Ammon's horn (tissue), 1 donor: Measurements from ENCODE around the gene SMG9.

ENCODE experiments used
- DNase-seq: peaks from one replicate; pipeline ENCODE4 v3.0.0-alpha.2; 2016; ENCODE audit warnings: low spot score

The SMG9 gene

DNA sequence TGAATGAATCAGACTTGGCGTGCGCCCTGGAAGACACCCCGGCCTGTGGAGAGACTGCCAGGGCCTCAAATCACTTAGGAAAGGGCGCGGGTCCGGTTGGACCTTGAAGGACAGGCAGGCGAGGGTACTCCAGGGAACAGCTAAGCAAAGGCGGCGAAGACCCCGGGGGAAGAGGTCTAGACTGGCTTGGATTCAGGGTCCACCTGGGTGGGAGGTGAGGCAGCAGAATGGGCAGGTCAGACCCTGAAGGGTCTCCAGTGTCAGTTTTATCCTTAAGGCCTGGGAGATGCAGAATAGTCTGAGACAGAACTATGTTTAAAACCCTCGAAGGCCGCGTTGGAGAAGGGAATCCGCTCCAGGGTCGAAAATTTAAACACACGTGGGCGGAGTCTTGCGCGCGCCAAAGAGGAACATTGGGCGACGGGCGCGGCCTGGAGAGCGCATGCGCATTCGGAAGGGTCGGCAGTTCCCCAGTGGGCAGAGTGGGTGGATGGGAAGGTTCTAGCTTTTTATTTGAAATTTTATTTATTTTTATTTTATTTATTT, 567 bp upstream of the SMG9 start:
- peak; percentile 86 for DNase-seq

GRCh38 chr19:43754253-43754502, 584 bp downstream of the SMG9 start:
- DNase-seq = no peak

GRCh38 chr19:43752287-43752875, 2.4 kb downstream of the SMG9 start:
- DNase-seq = no peak

DNA sequence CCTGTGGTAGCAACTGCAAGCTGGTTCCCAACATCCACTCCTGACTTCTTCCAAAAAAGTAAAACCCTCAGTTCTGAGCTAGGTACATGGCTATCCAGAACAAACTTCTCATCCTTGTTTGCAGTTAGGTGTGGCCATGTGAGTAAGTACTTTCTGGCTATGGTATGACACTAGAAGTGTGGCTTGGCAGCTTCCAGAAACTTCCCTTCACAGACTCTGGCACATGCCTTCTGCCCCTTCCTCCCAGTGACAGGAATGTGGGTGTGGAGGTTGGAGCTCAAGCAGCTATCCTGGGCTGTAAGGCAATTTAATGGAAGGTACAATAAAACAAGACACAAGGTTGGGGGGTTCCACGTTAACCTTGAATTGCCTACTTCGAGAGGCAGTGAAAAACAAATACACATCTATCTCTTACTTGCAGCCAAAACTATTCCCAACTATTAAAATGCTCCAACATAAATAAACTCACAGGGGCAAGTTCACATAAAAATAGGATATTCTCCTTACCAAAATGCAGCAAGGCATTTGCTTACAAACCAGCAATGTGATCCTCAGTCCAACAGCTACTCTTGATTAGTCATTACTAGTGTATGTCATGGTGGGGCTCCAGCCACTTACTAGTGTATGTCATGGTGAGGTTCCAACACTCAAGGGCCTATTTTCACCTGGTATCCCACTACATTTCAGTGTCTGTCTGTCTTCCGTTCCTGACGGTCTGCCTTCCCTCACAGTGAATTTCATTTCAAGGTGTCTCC, 3.1 kb downstream of the SMG9 start:
- no peak for DNase-seq

GRCh38 chr19:43749898-43750297, 4.9 kb downstream of the SMG9 start:
- DNase-seq = no peak

GRCh38 chr19:43749152-43749551, 5.6 kb downstream of the SMG9 start:
- DNase-seq = no peak

DNA sequence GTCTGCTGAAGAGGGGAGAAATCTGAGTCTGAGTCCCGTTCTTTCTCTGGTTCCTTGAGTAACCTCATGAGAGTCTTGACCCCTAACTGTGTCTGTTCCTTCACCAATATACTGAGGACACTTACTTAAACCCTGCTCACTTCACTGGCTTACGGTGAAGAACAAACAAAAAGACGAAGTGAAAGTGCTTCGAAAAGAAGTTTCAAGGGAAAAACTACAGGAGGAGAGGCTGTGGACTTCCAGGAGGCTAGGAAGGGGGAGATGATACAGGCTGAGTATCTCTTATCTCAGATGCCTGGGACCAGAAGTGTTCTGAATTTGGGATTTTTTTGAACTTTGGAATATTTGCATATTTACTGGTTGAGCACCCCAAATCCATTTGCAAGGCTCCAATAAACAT, 6.1 kb downstream of the SMG9 start:
- no peak for DNase-seq

- no peak for DNase-seq
These were observed 6.6 kb downstream of the SMG9 start for GRCh38 chr19:43748205-43748594.

GRCh38 chr19:43747557-43748204, 7.1 kb downstream of the SMG9 start:
- DNase-seq = no peak

- no peak for DNase-seq
These were observed 11.7 kb downstream of the SMG9 start for GRCh38 chr19:43743059-43743458.

DNA sequence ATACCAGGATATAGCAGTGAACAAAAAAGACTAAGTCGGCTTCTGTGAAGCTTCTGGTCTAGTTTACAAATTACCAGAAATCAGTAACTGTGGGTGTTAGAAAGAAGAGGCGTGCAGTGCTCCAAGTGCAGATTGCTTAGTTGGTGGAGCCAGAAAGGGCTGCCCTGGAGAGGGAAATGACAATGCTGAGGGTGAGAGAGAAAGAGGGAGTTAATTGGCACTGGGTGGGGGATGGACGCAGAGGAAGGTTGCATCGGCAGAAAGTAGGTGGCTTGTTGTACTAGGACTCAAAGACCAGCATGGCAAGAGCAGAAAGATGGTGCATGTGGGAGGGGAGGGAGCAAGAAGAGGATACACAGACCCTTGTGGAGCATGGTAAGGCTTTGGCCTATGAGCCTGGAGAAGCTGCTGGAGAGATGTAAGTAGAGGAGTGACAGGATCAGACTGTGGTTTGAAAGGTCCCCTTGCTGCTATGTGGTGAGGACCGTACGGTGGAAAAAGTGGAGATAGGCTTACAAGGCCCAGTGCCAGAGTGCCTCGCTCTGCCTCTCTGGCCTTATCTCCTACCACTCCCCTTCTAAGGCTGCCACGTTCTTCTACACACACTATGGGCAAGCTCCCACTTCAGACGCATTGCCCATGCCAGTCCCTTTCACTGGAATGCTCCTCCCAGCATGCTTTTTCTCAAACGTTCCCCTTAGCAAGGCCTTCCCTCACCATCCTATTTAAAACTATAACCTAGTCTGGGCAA, 13.5 kb downstream of the SMG9 start:
- peak; percentile 32 for DNase-seq

DNA sequence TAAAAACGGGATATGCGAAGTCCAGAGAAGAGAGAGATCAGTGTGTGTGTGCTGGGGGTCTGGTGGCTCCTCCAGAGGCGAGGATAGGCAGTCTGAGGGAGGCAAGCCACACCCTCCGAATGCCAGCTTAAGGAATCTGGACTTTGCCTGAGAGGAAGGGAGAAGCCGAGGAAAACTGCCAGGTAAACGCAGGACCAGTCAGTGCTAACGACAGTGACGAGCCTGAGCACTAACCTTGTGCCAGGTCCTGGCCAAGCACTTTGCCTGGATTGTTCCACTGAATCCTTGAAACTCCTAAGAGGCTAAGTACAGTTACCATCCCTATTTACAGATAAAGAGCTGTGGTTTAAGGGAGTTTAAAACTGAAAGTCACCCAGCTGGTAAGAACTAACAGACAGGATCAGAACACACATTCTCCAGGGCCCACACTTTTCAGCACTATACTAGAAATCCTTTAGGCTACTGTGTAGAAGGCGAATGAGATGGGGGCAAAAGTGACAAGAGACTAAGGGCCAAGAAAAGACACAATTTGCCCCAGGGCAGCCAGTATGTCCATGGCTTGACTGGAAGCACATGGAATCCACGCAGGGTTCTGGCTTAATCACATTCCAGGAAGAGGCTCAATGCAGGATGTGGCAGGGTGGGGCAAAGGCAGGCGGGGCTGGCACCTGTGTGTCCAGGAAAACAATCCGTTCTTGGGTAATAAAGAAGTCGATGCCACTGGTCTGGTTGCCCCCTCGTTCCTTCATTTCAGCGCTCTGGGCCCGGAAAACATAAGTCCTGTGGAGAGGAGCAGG, 15.1 kb downstream of the SMG9 start:
- DNase-seq = no peak

DNA sequence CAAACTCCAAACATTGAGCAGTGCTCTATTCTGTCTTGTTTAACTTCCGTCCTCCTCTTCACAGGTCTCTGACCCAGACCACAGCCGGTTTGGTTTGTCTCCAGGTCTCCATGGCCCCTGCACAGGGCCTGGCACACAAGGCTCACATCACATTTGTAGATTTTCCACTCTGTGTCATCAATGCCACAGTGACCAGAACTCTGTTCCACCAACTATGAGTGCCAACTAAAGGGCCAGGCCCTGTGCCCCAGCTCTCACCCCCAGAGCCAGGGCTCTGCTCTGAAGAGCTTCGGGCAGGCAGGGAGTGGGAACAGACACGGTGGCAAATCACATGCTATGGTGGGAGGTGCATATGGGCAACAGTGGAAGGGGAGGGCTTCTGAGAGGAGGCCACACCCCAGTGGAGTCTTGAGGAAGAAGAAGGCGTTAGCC, 16.0 kb downstream of the SMG9 start:
- DNase-seq = no peak

GRCh38 chr19:43735957-43736356, 18.8 kb downstream of the SMG9 start:
- DNase-seq = no peak

DNA sequence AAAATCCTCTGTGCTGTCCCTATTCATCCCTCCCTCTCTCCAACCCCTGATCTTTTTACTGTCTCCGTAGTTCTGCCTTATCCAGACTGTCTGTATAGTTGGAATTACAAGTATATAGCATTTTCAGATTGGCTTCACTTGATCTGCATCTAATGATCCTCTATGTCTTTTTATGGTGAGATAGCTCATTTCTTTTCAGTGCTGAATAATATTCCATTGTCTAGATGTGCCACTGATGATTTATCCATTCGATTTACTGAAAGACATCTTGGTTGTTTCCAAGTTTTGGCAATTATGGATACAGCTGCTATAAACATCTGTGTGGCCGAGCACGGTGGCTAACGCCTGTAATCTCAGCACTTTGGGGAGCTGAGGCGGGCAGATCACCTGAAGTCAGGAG, 19.7 kb downstream of the SMG9 start:
- DNase-seq = no peak

DNA sequence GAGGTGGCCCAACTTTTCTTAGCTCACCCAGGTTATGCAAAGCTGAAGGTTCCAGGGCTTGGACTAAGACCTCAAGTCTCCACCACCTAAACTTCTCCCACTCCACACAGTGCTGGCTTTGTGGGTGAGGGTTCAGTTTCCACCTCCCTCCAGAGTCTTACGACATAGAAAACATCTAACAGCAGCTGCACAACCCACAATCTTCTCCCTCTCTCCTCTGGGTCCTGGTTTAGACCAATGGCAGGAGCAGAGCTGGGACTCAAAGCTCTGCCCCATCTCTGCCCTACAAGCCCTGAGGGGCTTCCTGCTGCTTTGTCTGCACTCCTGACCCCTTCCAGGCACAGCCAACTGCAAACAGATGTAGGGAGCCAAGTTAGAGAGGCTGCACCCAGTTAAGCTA, 22.9 kb downstream of the SMG9 start:
- no peak for DNase-seq

DNA sequence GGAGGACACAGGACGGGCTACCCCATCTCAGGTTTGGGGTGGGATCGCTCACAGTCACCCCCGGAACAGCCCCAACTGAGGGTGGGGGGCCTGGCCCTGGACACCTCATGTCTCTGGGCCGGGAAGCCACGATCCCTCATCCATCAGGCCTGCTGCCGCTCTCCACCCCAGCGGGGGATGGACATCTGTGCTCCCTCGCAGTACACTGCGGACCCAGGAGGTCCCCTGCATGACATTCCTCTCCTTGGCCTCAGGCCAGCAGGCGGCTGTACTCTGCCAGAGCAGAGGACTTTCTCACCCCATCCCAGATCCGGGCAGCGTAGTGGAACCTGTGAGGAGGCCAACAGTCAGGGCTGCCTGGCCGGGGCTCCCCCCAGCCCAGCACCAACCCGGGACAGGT, 23.4 kb downstream of the SMG9 start:
- DNase-seq = no peak

GRCh38 chr19:43729919-43730318, 24.8 kb downstream of the SMG9 start:
- no peak for DNase-seq

GRCh38 chr19:43727593-43727853, 27.2 kb downstream of the SMG9 start:
- DNase-seq = no peak

GRCh38 chr19:43726736-43727592, 27.8 kb downstream of the SMG9 start:
- no peak for DNase-seq

DNA sequence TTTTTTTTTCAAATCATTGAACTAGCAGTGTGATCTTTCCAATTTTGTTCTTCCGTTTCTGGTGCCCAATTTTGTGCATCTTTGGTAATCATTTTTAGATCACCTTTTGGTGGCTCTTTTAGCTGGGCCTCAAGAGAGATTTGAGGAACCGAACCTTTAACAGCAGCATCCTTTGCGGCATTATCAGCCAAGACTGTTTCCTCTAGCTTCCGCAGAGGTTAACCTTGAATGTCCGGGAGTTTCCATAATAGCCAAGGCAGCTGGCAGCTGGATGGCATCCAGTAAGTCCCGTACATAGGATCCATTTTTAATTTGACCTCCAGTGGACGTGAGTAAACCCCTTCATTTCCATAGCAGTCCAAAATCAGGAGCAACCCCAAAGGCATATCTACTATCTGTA, 29.3 kb downstream of the SMG9 start:
- DNase-seq = no peak
